Measurements from ENCODE around the gene ERH.

ERH gene

DNA sequence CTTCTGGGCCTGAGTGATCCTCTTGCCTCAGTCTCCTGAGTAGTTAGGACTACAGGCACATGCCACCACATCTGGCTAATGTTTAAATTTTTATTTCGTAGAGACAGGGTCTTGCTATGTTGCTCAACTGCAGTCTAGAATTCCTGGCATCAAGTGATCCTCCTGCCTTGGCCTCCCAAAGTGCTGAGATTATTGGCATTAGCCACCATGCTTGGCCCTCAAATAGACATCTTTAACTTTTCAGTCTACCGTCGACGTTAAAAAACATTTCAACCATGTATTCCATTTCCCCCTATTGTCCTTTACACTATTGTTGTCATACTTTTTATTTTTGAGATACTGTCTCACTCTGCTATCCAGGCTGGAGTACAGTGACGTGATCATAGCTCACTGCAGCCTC lies 22.4 kb downstream of the ERH start:
- no peak for DNase-seq (ENCODE audit: low read depth, low spot score)
- in situ Hi-C loops (cut with HindIII; ENCODE audit: low sequenced_read_pairs): no loop called here
- H3K4me3 ChIP-seq (ENCODE audit: low read depth, low read length): no peak overlapping the region
- TF ChIP-seq, protein P1, sequence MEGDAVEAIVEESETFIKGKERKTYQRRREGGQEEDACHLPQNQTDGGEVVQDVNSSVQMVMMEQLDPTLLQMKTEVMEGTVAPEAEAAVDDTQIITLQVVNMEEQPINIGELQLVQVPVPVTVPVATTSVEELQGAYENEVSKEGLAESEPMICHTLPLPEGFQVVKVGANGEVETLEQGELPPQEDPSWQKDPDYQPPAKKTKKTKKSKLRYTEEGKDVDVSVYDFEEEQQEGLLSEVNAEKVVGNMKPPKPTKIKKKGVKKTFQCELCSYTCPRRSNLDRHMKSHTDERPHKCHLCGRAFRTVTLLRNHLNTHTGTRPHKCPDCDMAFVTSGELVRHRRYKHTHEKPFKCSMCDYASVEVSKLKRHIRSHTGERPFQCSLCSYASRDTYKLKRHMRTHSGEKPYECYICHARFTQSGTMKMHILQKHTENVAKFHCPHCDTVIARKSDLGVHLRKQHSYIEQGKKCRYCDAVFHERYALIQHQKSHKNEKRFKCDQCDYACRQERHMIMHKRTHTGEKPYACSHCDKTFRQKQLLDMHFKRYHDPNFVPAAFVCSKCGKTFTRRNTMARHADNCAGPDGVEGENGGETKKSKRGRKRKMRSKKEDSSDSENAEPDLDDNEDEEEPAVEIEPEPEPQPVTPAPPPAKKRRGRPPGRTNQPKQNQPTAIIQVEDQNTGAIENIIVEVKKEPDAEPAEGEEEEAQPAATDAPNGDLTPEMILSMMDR (IDR thresholded peaks at IDR 0.05; ENCODE audit: low read depth, low read length): no peak

DNA sequence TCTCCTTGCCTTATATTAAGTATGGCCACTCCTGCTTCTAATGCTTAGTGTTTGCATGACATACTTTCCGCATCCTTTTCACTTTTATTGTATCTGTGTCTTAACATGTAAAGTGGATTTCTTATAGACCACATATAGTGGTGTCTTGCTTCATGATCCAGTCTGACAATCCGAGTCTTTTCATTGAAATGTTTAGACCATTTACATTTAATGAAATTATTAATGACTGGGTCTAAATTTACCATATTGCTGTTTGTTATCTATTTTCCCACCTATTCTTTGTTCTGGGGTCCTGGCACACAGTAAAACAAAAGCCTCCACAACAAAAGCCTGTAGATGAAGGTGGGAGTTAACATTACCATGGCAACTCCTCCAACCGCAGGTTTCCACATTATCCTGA lies 22.9 kb downstream of the ERH start:
- no peak for DNase-seq (ENCODE audit: low read depth, low spot score)
- in situ Hi-C loops (cut with HindIII; ENCODE audit: low sequenced_read_pairs): no loop called here
- no peak overlapping the region for H3K4me3 ChIP-seq (ENCODE audit: low read depth, low read length)
- TF ChIP-seq, protein P1 (IDR thresholded peaks at IDR 0.05; ENCODE audit: low read depth, low read length): no peak

DNA sequence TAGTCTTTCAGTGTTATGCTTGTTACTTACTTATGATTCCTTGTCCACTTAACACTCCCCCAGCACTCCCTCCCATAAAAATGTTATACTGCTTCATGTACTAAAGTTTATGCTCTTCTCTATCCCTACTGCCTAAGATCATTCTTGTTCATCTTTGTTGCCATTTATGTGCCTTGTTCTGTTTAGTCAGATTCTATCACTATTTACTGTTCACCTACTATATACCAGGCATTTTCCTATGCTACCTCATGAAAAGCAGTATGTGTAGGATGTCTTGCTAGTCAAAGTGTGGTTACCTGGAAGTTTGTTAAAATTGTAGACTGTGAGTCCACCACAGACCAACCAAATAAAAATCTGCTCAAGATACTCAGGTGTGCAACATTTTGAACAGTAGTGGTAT lies 23.9 kb downstream of the ERH start:
- no peak for DNase-seq (ENCODE audit: low read depth, low spot score)
- in situ Hi-C loops (cut with HindIII; ENCODE audit: low sequenced_read_pairs): no loop called here
- no peak overlapping the region for H3K4me3 ChIP-seq (ENCODE audit: low read depth, low read length)
- TF ChIP-seq, protein P1 (IDR thresholded peaks at IDR 0.05; ENCODE audit: low read depth, low read length): no peak

- in situ Hi-C loops (cut with HindIII; ENCODE audit: low sequenced_read_pairs): no loop called here
- no peak overlapping the region for H3K4me3 ChIP-seq (ENCODE audit: low read depth, low read length)
- no peak for DNase-seq (ENCODE audit: low read depth, low spot score)
- TF ChIP-seq, protein P1 (IDR thresholded peaks at IDR 0.05; ENCODE audit: low read depth, low read length): no peak
These were observed 25.0 kb downstream of the ERH start for GRCh38 chr14:69373104-69373503.

DNA sequence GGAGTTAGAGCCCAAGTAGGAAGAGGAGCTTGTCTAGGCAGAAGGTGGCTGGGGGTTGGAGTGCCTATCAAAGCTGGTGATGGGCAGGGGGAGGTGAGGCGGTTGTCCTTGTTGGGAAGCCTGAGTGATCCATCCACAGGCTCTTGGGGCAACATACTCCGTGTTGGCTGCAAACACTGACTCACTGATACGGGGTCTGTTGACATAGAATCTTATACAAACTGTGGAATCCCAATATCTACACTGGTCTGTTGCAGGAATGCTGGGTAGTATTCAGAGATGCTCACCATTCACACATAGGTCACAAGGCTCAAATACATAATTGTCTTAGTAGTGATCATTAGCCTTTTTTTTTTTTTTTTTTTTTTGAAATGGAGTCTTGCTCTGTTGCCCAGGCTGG lies 26.0 kb downstream of the ERH start:
- in situ Hi-C loops (cut with HindIII; ENCODE audit: low sequenced_read_pairs): no loop called here
- H3K4me3 ChIP-seq (ENCODE audit: low read depth, low read length): no peak overlapping the region
- no peak for DNase-seq (ENCODE audit: low read depth, low spot score)
- TF ChIP-seq, protein P1 (IDR thresholded peaks at IDR 0.05; ENCODE audit: low read depth, low read length): no peak

GRCh38 chr14:69370061-69370460 lies 28.0 kb downstream of the ERH start:
- in situ Hi-C loops (cut with HindIII; ENCODE audit: low sequenced_read_pairs): no loop called here
- DNase-seq (ENCODE audit: low read depth, low spot score): no peak
- H3K4me3 ChIP-seq (ENCODE audit: low read depth, low read length): no peak overlapping the region
- TF ChIP-seq, protein P1 (IDR thresholded peaks at IDR 0.05; ENCODE audit: low read depth, low read length): no peak

GRCh38 chr14:69368381-69368780 lies 29.7 kb downstream of the ERH start:
- TF ChIP-seq, protein P1 (IDR thresholded peaks at IDR 0.05; ENCODE audit: low read depth, low read length): no peak
- in situ Hi-C loops (cut with HindIII; ENCODE audit: low sequenced_read_pairs): no loop called here
- H3K4me3 ChIP-seq (ENCODE audit: low read depth, low read length): no peak overlapping the region
- no peak for DNase-seq (ENCODE audit: low read depth, low spot score)

Data from astrocyte of the spinal cord (primary cell).